Mucosa of descending colon (tissue), 3 donors: ENCODE measurements around the gene ZNF175. TPM values are rescaled to one million over a fixed set of nuclear protein-coding genes. Genes with fewer than 3 reads are reported as not detected.

Source experiments
- ATAC-seq: fragments of 200-7000 bp; cut with Tn5 transposase; one replicate; pipeline ENCODE4 v1.9.1; 2020; ENCODE audit warnings: mild to moderate bottlenecking, moderate library complexity
- DNase-seq, 3 donors: peaks; one replicate each; pipeline ENCODE4 v3.0.0-alpha.2; 2020
- H3K36me3 ChIP-seq: fragments of 200-600 bp; one replicate; pipeline ENCODE4 v1.8.0; 2021; ENCODE audit warnings: low read depth, mild to moderate bottlenecking
- H3K4me1 ChIP-seq: fragments of 200-600 bp; one replicate; pipeline ENCODE4 v1.8.0; 2021; ENCODE audit warnings: low read depth, mild to moderate bottlenecking
- H3K4me3 ChIP-seq: fragments of 200-600 bp; one replicate; pipeline ENCODE4 v1.8.0; 2021; ENCODE audit warnings: mild to moderate bottlenecking
- H3K9me3 ChIP-seq: fragments of 200-600 bp; one replicate; pipeline ENCODE4 v1.8.0; 2021; ENCODE audit warnings: mild to moderate bottlenecking
- intact Hi-C, 2 donors: fragments of 100-400 bp; cut with DNase I in 1 of 2; cut with micrococcal nuclease in 1 of 2; formaldehyde crosslinking; loops; one replicate each; pipeline versions ENCODE4 v1.11.0 to v1.11.1; 2022; cut with DNase I, micrococcal nuclease
- long read RNA-seq, 2 donors: library from polyadenylated mRNA; unstranded; transcript quantifications; one replicate each; pipeline ENCODE4 v2.0.0, GENCODE V29; 2019 to 2021
- total RNA-seq, 3 donors: library from RNA; stranded (reverse); fragmentation: NEBNext Ultra II Directional in 2 of 3; extraction: Animal tissue kit (Norgen Biotek cat#: 25700) in 2 of 3; gene quantifications; one replicate each; pipeline versions ENCODE4 v1.2.1 to v1.2.4, GENCODE V29; 2021 to 2023
- TF ChIP-seq, protein P1 (sequence below): fragments of 200-600 bp; IDR thresholded peaks from one replicate; pipeline ENCODE4 v1.8.0; 2022; ENCODE audit warnings: antibody characterized with exemption, mild to moderate bottlenecking
- donor health status: DM: no; HTN: no; CAD: no; lungs with moderate emphysema.
- donor health status: DM: no; HTN: no; CAD: no.
- donor health status: DM: no; HTN: yes; CAD: no.

Gene ZNF175
- 10 to 100 TPM in 1 of 3 donors, 1 to 10 TPM in 2; 9.4 to 13.6 (median 9.8) TPM for total RNA-seq
- long read RNA-seq, donor 1, full-length matches to known transcripts = 1 of 1 reads
- long read RNA-seq, donor 1, partial matches to known transcripts = 0 of 1 reads
- long read RNA-seq, donor 1, other reads (novel, unspliced or antisense) = 0 of 1 reads
- long read RNA-seq, donor 2, partial matches to known transcripts = 0 of 1 reads
- long read RNA-seq, donor 2, other reads (novel, unspliced or antisense) = 1 of 1 reads

DNA sequence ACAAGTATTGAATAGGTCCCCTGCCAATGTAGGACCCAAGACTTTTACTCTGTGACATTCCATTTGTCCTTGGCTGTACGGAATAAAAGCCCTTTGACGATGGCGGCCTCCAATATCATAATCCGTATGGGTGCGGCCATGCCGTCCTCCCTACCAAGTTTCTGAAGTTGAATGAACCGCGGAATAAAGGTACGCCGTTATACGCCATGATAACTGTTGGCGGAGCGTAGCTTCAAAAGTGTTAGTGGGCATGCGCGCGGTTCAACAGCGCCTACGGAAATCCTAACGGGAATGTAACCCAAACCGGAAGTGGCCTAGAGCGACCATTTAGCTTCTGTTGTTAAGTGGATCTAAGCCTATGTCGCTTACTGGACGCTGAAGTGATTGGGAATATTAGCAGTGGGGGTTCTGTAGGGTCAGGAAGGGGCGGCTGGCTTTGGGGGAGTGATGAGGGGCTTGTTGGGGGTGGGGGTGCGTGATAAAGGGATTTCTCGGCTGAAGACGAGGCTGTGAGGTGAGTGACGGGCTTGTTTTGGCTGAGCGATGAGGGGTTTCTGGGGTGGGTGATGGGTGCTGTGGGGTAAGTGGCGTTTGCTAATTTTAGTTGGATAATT is at the start of gene ZNF175:
TSS of gene ZNF175 (plus strand) at position 322 of the 614 bp plus-strand sequence. CDS start 2,047 bp downstream, outside the sequence.
- peak; percentile 92 to 97 (median 92) for DNase-seq
- no peaks in the 10 kb centered on the region for H3K9me3 ChIP-seq
- peak; percentile 100 for ATAC-seq
- intact Hi-C loops = no loop called here
- H3K4me3 ChIP-seq = peak within 1 kb of the TSS; percentile 21
- TF ChIP-seq, protein P1, sequence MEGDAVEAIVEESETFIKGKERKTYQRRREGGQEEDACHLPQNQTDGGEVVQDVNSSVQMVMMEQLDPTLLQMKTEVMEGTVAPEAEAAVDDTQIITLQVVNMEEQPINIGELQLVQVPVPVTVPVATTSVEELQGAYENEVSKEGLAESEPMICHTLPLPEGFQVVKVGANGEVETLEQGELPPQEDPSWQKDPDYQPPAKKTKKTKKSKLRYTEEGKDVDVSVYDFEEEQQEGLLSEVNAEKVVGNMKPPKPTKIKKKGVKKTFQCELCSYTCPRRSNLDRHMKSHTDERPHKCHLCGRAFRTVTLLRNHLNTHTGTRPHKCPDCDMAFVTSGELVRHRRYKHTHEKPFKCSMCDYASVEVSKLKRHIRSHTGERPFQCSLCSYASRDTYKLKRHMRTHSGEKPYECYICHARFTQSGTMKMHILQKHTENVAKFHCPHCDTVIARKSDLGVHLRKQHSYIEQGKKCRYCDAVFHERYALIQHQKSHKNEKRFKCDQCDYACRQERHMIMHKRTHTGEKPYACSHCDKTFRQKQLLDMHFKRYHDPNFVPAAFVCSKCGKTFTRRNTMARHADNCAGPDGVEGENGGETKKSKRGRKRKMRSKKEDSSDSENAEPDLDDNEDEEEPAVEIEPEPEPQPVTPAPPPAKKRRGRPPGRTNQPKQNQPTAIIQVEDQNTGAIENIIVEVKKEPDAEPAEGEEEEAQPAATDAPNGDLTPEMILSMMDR = no peak
- H3K36me3 ChIP-seq = no peaks in the 10 kb centered on the region
- peaks cover 9% of the 10 kb centered on the region for H3K4me1 ChIP-seq

DNA sequence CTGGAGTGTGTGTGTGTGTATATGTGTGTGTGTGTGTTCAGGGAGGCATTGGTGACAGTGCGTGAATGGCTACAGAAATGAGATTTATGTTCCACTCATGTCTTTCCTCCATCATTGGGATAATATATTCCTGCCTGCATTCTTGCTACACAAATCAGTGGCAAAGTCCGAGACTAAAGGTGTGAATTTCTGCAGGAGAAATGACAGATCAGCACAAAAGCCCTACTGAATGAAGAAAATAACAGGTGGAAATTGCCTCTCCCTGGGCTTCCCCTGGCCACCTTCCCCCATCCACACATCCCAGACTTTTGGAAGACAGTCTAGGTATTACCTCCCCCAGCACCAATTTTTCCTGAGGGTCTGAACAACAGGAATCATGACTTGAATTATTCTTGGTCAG is 49.7 kb upstream of the ZNF175 start:
- Histone ChIP-seq H3K4me3 (no peak overlapping the region), H3K36me3 (no peaks in the 10 kb centered on the region), H3K9me3 (no peaks in the 10 kb centered on the region), H3K4me1 (no peaks in the 10 kb centered on the region)
- TF ChIP-seq, protein P1 = no peak
- DNase-seq = no peak
- intact Hi-C loops = no loop called here
- ATAC-seq = no peak

DNA sequence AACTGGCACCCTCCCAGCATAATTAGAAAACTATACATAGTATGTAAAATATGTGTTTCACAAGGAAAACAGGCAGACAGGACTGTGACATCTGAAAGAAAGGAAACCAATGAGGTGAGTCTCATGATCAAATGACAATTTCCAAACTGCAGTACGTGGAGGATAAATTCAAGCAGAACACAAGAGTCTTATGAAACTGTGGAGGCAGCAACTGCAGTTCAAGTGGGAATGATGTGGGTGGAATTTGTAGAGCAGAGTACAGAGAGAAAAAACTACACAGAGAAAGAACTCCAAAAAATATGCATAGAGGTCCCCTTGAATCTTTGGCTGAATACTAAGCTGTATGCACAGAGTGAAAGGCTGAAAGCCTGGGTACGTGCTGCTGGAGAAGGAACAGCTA is 49.3 kb upstream of the ZNF175 start:
- no peaks in the 10 kb centered on the region for H3K36me3 ChIP-seq
- intact Hi-C loops = no loop called here
- no peaks in the 10 kb centered on the region for H3K9me3 ChIP-seq
- ATAC-seq (no peak), DNase-seq (no peak)
- TF ChIP-seq, protein P1 = no peak
- no peak overlapping the region for H3K4me3 ChIP-seq
- H3K4me1 ChIP-seq = no peaks in the 10 kb centered on the region

DNA sequence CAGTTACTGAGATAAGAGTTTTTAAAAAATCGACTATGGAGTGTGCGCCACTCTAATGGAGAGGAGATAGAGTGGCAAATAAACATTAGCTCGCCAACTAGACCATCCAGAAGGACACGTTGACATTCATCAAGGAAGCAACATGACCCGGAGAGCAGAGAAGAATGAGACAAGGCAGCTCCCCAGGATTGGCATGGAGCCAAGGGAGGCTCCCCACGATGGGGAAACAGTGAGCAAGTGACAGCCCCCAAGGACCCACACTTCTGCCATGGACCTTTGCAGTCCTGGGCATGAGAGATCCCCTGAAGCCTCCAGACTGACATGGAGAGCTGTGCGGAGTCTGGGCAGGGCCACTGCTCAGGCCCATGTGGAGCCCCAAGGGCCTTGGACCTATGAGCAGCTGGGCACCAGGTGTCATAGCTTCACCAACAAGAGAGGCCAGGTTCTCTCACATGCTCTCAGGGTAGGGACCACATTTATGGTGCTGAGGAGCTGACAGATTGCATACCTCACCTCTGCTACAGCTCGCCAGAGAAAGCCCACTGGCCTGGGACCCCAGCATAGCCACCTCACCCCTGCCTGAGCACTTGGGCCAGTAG is 46.3 kb upstream of the ZNF175 start:
- no peak for ATAC-seq
- H3K4me3 ChIP-seq = no peak overlapping the region
- H3K36me3 ChIP-seq = no peaks in the 10 kb centered on the region
- TF ChIP-seq, protein P1 = no peak
- no peaks in the 10 kb centered on the region for H3K9me3 ChIP-seq
- no peak for DNase-seq
- intact Hi-C loops = no loop called here
- H3K4me1 ChIP-seq = no peaks in the 10 kb centered on the region

DNA sequence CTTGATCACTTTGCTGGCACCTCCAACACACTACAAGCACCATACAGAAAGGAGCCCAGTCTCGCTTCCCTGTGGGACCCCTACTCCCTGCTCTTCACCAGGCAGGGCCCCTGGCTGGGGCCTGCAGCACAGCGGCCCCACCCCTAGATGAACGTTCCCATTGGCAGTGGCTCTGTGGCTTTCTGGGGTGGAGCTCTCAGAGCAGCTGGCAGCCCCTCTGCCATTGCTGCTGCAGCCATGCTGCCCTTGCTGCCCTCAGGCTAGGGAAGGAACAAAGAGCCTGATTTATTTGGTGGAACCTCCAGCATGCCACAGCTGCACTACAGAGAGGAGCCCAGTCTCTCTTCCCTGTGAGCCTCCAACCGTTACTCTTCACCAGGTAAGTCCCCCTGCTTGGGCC is 45.4 kb upstream of the ZNF175 start:
- Histone ChIP-seq H3K9me3 (no peaks in the 10 kb centered on the region), H3K36me3 (no peaks in the 10 kb centered on the region), H3K4me3 (no peak overlapping the region), H3K4me1 (no peaks in the 10 kb centered on the region)
- intact Hi-C loops = no loop called here
- TF ChIP-seq, protein P1 = no peak
- no peak for DNase-seq
- no peak for ATAC-seq
